HL-60 (cell line): ENCODE measurements around the gene THSD8.
A peak's percentile ranks its signal among the peaks of the same experiment; 100 is the strongest.

ENCODE experiments used
- GABPA ChIP-seq: IDR thresholded peaks from 2 replicates; pipeline ENCODE4 v1.6.1; 2012; ENCODE audit warnings: low read depth
- POLR2AphosphoS5 ChIP-seq: IDR thresholded peaks from 2 replicates; pipeline ENCODE4 v1.6.1; 2012; ENCODE audit warnings: low read depth
- SPI1 ChIP-seq: IDR thresholded peaks from 2 replicates; pipeline ENCODE4 v1.6.1; 2012; ENCODE audit warnings: low read depth, mild to moderate bottlenecking, borderline replicate concordance
- TF ChIP-seq, protein P1 (sequence below): IDR thresholded peaks from one replicate; pipeline ENCODE4 v1.5.1; 2011; ENCODE audit warnings: low read length, control low read depth, inconsistent platforms; ENCODE audit not compliant: insufficient read depth
- TF ChIP-seq, protein P2 (sequence below): IDR thresholded peaks from 2 replicates; pipeline ENCODE4 v1.6.1; 2012; ENCODE audit warnings: low read depth; ENCODE audit not compliant: insufficient replicate concordance

- TF ChIP-seq, protein P1, sequence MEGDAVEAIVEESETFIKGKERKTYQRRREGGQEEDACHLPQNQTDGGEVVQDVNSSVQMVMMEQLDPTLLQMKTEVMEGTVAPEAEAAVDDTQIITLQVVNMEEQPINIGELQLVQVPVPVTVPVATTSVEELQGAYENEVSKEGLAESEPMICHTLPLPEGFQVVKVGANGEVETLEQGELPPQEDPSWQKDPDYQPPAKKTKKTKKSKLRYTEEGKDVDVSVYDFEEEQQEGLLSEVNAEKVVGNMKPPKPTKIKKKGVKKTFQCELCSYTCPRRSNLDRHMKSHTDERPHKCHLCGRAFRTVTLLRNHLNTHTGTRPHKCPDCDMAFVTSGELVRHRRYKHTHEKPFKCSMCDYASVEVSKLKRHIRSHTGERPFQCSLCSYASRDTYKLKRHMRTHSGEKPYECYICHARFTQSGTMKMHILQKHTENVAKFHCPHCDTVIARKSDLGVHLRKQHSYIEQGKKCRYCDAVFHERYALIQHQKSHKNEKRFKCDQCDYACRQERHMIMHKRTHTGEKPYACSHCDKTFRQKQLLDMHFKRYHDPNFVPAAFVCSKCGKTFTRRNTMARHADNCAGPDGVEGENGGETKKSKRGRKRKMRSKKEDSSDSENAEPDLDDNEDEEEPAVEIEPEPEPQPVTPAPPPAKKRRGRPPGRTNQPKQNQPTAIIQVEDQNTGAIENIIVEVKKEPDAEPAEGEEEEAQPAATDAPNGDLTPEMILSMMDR: no peak
- TF ChIP-seq GABPA (no peak), POLR2AphosphoS5 (0 out of 2 replicates have a peak, but pooled peaks have one; percentile 26), SPI1 (peak; percentile 100)
- TF ChIP-seq, protein P2, sequence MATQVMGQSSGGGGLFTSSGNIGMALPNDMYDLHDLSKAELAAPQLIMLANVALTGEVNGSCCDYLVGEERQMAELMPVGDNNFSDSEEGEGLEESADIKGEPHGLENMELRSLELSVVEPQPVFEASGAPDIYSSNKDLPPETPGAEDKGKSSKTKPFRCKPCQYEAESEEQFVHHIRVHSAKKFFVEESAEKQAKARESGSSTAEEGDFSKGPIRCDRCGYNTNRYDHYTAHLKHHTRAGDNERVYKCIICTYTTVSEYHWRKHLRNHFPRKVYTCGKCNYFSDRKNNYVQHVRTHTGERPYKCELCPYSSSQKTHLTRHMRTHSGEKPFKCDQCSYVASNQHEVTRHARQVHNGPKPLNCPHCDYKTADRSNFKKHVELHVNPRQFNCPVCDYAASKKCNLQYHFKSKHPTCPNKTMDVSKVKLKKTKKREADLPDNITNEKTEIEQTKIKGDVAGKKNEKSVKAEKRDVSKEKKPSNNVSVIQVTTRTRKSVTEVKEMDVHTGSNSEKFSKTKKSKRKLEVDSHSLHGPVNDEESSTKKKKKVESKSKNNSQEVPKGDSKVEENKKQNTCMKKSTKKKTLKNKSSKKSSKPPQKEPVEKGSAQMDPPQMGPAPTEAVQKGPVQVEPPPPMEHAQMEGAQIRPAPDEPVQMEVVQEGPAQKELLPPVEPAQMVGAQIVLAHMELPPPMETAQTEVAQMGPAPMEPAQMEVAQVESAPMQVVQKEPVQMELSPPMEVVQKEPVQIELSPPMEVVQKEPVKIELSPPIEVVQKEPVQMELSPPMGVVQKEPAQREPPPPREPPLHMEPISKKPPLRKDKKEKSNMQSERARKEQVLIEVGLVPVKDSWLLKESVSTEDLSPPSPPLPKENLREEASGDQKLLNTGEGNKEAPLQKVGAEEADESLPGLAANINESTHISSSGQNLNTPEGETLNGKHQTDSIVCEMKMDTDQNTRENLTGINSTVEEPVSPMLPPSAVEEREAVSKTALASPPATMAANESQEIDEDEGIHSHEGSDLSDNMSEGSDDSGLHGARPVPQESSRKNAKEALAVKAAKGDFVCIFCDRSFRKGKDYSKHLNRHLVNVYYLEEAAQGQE: no peak
Observed at GRCh38 chr19:12785431-12786031, 16.3 kb upstream of the THSD8 start.
